GM08714 (cell line): ENCODE measurements around the gene TPRN.
A peak's percentile ranks its signal among the peaks of the same experiment; 100 is the strongest.

Experiments
- H3K4me3 ChIP-seq: fragments of 200-500 bp; sonication (Bioruptor generic); 2 replicates; pipeline ENCODE4 v1.5.1; 2014; ENCODE audit warnings: mild to moderate bottlenecking, low read length, inconsistent platforms
- ZNF274 ChIP-seq: IDR thresholded peaks from 2 replicates; pipeline ENCODE4 v1.6.1; 2012; ENCODE audit warnings: mild to moderate bottlenecking, low read depth, low read length

Gene TPRN

GRCh38 chr9:137198051-137198901 is 2.3 kb downstream of the TPRN start:
- no peak overlapping the region for H3K4me3 ChIP-seq
- TF ChIP-seq ZNF274: no peak

DNA sequence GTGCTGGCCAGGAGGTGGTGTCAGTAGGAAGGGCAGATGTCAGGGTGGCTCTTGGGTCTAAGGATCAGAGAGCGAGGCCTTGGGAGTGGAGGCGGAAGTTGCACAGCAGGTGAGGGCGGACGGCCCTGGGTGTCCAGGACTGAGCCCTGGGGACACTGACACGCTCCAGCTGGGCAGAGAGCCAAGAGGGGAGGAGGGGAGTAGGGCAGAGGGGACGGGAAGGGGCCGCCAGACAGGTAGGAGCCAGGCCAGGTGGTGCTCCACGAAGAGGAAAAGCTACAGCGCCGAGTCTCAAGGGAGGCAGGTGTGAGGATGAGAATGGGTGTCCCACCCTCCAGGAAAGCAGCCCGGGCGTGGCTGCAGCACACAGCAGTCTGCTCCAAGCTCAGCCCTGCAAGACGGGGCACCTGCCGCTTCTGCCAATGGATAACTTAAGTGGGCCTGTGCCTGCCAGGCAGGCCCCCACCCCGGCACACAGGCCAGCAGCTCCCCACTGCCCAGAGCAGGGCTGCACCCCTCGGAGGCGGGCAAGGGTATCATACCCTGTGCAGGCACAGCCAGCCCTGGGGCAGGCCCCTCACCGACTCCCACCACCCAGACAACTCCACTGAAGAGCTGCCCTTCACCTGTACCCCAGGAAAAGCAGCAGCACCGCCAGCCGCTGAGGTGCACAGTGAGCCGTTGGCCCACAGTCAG is 4.9 kb downstream of the TPRN start:
- H3K4me3 ChIP-seq: no peak overlapping the region
- no peak for TF ChIP-seq ZNF274

DNA sequence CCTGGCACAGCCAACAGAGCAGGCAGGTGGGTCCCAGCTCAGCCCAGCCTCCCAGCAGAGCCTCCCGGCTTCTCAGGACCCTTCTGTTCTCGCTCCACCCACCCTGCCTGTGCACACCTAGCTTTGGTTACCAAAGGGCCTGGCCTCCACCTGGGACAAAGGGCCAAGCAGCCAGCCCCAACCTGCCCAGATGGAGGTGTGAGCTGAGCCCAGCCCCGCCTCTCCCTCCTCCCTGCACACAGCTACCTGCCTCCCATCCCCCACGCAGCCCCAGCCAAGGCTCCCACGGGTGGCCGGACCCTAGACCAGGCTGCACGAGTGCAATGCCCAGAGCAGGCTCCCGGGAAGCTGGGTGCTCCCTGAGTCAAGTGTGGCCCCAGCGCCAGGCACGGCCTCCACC is 5.6 kb downstream of the TPRN start:
- no peak overlapping the region for H3K4me3 ChIP-seq
- TF ChIP-seq ZNF274: no peak

- H3K4me3 ChIP-seq: no peak overlapping the region
- TF ChIP-seq ZNF274: no peak
These were observed 6.2 kb downstream of the TPRN start for GRCh38 chr9:137194388-137194787.

- H3K4me3 ChIP-seq: no peak overlapping the region
- TF ChIP-seq ZNF274: no peak
These were observed 6.8 kb downstream of the TPRN start for GRCh38 chr9:137193771-137194170.

- TF ChIP-seq ZNF274: no peak
- no peak overlapping the region for H3K4me3 ChIP-seq
These were observed 7.7 kb downstream of the TPRN start for GRCh38 chr9:137192859-137193258.

DNA sequence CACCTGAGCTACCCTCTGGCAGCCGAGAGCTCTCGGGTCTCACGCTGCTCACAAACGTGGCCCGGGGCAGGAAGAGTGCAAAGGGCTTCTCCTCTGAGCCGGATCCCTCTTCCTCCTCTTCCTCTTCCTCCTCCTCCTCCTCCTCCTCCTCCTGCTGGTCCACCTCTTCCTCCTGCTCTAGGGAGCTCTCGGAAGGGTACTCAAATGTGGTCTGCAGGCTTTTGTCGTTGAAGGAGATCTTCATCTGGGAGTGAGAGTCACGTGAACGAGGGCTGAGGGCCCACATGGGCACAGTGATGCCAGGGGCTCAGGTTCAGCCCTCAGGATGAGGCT is 8.1 kb downstream of the TPRN start:
- no peak for TF ChIP-seq ZNF274
- no peak overlapping the region for H3K4me3 ChIP-seq

DNA sequence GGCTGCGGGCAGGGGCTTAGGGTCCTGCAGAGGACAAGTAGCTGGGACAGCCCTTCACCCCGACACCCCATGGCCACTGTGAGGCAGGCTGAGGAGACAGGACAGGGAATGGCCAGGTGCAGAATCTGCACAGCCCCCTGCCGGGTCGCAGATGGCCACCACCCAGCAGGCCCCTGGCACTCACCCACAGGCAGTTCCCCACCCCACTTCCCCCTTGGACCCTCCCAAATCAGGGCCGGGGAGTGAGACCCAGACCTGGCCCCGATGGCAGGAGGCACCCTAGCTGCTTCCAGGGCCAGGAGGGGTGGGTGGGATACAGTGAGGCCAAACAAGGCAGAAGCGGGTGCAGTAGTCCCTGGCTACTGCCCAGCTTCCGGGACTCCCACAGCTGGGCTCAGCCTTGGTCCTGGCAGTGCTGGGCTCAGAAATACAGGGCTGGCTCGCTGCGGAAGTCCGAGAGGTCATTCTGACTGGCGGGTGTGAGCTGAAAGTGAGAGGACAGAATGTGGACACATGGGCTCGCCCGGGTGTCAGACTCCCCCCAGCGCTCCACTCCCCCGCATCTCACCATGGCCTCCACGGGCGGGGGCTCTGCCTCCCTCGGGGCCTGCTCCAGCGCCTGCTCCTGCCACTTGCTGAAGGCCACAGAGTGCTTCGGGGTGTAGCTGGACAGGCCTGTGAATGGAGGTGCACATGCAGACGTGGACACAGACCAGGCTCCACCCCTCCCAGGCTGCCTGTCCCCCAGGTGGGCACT is 8.7 kb downstream of the TPRN start:
- no peak for TF ChIP-seq ZNF274
- H3K4me3 ChIP-seq: no peak overlapping the region

DNA sequence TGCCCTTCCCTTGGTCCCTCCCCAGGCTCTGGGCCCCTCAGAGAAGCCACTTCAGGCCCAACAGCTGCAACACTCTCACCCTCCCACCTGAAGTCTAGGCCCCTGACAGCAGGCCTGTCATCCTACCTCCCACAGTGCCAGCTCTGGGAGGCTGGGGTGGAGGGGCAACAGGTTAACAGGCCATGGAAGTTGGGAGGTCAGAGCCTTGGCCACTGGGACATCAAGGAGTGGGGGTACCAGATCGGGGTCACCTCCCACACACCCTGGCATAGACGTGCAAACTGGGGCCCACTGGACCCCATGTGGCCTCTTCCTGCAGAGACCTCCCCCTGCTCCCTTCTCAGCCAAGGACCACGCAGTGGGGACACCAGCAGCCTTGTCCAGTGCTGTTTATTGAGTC is 9.3 kb downstream of the TPRN start:
- no peak for TF ChIP-seq ZNF274
- no peak overlapping the region for H3K4me3 ChIP-seq

DNA sequence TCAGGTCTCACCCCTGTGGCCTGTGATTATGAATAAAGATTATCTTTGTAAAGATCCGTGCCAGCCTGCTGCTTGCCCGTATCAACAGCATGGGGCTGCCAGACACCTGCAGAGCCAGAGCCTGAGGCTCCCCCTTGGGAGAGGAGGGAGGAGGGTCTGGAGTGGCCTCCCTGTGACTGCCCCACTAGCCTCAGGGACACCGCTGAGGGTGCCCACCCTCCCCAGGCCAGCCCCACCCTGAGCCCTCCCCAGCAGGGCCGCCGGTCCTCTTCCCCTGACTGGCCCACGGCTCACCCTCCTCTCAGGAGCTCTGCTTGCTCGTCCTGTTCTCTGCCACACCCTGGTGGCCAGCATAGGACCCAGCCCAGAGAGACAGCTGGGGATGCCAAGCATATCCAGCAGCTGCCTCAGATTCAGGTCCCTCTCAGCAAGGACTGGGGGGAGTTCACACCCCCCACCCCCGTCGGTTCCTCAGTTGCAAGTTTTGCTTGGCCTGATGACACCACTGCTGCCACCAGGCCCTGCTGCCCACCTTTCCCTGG is 10.2 kb downstream of the TPRN start:
- TF ChIP-seq ZNF274: no peak
- no peak overlapping the region for H3K4me3 ChIP-seq

DNA sequence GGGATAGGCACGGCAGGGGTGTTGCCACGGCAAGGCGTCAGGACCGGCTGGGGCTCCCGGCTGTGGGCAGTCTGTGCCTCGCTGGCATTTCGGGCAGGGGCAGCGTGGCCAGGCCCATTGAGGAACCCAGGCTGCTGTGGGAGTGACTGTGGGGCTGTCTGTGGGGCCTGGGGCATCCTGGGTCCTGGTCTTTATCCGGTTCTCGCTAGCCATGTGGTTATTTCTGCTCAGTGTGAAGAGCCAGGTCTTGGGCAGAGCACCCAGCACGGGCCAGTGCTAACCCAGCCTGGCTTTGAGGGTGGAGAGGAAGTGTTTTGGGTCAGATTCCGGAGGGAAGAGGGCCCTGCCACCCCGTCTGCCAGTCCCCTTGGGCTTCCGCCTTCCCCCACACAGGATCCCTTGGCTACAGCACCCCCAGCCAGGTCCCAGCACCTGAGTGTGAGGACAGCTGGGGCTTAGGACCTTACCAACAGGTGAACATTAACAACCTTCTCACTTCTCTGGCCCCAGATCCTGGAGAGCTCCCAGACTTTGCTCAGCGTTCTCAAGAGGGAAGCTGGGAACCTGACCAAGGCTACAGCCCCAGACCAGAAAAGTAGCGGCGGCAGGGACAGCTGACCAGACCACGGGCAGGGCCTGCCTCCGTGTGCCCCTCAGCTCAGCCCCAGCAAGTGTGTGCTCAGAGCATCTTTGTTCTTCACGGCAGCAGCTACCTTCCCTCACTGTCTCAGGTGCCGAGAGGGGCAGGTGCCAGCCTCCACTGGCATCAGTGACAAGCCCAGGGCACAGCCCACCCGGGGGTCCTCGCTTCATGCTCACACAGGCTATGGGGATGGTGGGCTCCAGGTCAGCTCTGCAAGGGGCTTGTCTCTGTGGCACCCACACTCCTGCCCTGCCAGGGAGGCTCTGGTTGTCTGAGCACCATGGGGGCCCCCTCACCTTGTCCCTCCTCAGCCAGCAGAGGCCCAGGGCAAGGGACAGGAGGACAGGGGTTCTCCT is 10.9 kb downstream of the TPRN start:
- TF ChIP-seq ZNF274: no peak
- peak overlapping the region; percentile 80; the same call in 1 of the 2 replicates for H3K4me3 ChIP-seq

GRCh38 chr9:137188490-137189296 is 11.8 kb downstream of the TPRN start, which contains the start of the genes ANAPC2 and SSNA1:
ANAPC2 (minus strand) TSS chr9:137188560; CDS start chr9:137188532, 28 bp downstream.
SSNA1 (plus strand) TSS chr9:137188676; CDS start chr9:137188727, 51 bp downstream.
- H3K4me3 ChIP-seq: peak within 1 kb of the TSS; percentile 80
- no peak for TF ChIP-seq ZNF274
